ENCODE results near the gene BSG.

Gene BSG

DNA sequence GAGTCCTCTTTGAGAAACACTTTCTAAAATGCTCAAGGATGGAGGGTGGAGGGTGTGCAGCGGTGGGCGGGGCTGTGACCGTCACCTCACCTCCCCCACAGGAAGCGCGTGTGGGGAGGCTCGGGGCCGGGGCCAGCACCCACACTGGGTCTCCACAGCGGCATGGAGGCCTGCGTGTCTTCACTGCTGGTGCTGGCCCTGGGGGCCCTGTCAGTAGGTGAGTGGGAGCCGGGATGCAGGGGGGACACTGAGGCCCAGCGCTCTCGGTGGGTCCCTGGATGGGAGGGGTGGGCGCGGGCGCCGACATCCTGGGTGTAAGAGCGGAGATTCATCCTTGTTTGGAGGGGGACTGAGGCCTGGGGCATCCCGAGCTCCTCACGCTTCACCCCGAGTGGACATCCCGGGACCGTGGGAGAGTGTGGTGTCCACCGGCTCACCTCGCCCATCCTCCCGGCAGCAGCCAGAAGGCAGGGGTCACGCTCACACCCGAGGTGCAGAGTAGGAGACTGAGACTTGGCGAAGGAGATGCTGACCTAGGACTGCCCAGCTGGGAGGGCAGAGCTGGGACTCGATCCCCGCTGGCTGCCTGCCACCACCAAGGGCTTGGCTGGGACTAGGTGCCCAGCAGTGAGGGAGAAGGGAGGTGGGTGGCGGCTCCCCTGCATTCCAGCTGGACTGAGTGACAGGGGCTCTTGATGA is 28.3 kb upstream of the BSG start, which contains the start of gene GZMM:
Gene GZMM (plus strand): TSS at position 144 of the 699 bp plus-strand sequence. CDS start 19 bp downstream, at position 163.
- DNase-seq = no peak
- Histone ChIP-seq H3K36me3 (replicated peaks) (peaks cover 29% of the 10 kb centered on the region), H3K27ac (no peak within 1 kb of the TSS), H3K27me3 (replicated peaks) (no peaks in the 10 kb centered on the region), H3K4me3 (ENCODE audit: low read depth, low read length) (no peak within 1 kb of the TSS)
- in situ Hi-C loops (cut with HindIII; ENCODE audit: low pct_ligation_motif_present, low sequenced_read_pairs) = no loop called here
- TF ChIP-seq, protein P1, sequence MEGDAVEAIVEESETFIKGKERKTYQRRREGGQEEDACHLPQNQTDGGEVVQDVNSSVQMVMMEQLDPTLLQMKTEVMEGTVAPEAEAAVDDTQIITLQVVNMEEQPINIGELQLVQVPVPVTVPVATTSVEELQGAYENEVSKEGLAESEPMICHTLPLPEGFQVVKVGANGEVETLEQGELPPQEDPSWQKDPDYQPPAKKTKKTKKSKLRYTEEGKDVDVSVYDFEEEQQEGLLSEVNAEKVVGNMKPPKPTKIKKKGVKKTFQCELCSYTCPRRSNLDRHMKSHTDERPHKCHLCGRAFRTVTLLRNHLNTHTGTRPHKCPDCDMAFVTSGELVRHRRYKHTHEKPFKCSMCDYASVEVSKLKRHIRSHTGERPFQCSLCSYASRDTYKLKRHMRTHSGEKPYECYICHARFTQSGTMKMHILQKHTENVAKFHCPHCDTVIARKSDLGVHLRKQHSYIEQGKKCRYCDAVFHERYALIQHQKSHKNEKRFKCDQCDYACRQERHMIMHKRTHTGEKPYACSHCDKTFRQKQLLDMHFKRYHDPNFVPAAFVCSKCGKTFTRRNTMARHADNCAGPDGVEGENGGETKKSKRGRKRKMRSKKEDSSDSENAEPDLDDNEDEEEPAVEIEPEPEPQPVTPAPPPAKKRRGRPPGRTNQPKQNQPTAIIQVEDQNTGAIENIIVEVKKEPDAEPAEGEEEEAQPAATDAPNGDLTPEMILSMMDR (IDR thresholded peaks at IDR 0.05; ENCODE audit: low read depth, low read length, missing control alignments) = no peak

DNA sequence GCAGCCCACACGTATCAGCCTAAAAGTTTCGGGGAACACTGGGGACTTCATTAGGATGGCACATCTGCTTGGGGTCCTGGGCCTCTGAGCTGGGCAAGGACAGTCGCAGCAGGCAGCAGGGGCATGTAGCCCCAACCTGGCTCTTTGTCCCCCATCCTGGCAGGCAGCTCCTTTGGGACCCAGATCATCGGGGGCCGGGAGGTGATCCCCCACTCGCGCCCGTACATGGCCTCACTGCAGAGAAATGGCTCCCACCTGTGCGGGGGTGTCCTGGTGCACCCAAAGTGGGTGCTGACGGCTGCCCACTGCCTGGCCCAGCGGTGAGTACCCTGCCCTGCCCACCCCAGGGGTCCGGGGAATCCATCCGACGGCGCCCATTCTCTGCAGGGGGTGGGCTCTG is 25.3 kb upstream of the BSG start:
- H3K27ac ChIP-seq = no peak overlapping the region
- H3K27me3 ChIP-seq (replicated peaks) = no peaks in the 10 kb centered on the region
- no peak for DNase-seq
- H3K4me3 ChIP-seq (ENCODE audit: low read depth, low read length) = no peak overlapping the region
- in situ Hi-C loops (cut with HindIII; ENCODE audit: low pct_ligation_motif_present, low sequenced_read_pairs) = no loop called here
- H3K36me3 ChIP-seq (replicated peaks) = peaks cover 12% of the 10 kb centered on the region
- TF ChIP-seq, protein P1 (IDR thresholded peaks at IDR 0.05; ENCODE audit: low read depth, low read length, missing control alignments) = no peak

DNA sequence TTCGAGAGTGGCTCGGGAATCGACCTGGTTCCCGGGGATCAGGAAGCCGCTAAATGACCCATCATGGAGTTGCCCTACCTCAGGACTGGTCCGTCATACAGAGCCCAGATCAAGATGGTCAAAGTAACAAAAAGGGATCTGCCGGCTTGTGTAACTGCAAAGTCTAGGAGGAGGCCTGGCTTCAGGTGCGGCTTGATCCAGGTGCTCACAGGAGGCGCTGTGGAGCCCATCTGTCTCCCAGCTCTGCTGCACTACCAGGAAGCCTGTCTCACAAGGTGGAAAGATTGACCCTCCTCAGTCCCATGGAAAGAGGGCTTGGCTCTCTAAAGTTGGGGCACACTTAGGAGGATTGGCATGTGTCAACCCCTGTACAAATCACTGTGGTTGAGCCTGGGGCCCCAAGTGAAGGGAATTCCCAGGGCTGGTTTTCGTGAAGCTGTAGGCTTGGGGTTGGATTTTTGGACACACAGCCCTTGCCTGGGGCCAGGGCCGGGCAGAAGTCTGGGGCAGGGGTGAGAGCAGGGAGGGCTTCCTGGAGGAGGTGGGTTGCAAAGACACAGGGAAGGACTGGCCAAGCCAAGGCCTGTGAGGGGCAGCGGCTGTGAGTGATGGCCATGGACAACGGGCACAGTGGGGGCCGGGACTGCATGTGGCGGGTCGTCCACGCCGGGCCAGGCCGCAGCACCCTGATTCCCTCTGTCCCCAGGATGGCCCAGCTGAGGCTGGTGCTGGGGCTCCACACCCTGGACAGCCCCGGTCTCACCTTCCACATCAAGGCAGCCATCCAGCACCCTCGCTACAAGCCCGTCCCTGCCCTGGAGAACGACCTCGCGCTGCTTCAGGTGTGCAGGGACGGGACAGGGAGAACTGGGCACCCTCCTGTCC is 24.3 kb upstream of the BSG start:
- no peak overlapping the region for H3K27ac ChIP-seq
- in situ Hi-C loops (cut with HindIII; ENCODE audit: low pct_ligation_motif_present, low sequenced_read_pairs) = no loop called here
- TF ChIP-seq, protein P1 (IDR thresholded peaks at IDR 0.05; ENCODE audit: low read depth, low read length, missing control alignments) = peak; percentile 1
- H3K36me3 ChIP-seq (replicated peaks) = peaks cover 4% of the 10 kb centered on the region
- DNase-seq = no peak
- H3K27me3 ChIP-seq (replicated peaks) = no peaks in the 10 kb centered on the region
- H3K4me3 ChIP-seq (ENCODE audit: low read depth, low read length) = no peak overlapping the region

DNA sequence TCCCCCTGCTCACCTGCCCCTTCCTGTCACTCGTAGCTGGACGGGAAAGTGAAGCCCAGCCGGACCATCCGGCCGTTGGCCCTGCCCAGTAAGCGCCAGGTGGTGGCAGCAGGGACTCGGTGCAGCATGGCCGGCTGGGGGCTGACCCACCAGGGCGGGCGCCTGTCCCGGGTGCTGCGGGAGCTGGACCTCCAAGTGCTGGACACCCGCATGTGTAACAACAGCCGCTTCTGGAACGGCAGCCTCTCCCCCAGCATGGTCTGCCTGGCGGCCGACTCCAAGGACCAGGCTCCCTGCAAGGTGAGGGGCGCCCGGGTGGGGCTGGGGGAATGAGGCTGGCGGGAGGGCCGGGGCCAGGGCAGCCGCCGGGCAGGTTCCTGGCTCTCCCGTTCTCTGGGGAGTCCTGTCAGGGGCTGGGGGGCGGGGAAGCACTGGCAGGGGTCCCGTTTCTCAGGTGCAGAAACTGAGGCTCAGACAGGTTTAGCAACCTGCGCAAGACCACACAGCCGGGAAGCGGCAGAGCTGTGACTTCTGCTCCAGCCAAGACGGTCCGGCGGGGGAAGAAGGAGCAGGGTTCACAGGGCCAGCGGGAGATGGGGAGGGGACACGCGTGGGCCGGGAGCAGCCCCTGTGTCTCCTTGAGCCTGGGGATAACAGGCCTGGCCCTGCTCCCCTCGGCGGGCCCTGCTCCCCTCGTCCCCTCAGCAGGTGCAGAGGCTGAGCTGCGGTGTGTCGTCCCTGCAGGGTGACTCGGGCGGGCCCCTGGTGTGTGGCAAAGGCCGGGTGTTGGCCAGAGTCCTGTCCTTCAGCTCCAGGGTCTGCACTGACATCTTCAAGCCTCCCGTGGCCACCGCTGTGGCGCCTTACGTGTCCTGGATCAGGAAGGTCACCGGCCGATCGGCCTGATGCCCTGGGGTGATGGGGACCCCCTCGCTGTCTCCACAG is 23.2 kb upstream of the BSG start:
- Histone ChIP-seq H3K36me3 (replicated peaks) (no peaks in the 10 kb centered on the region), H3K27ac (no peak overlapping the region), H3K4me3 (ENCODE audit: low read depth, low read length) (no peak overlapping the region), H3K27me3 (replicated peaks) (no peaks in the 10 kb centered on the region)
- in situ Hi-C loops (cut with HindIII; ENCODE audit: low pct_ligation_motif_present, low sequenced_read_pairs) = no loop called here
- TF ChIP-seq, protein P1 (IDR thresholded peaks at IDR 0.05; ENCODE audit: low read depth, low read length, missing control alignments) = no peak
- DNase-seq = no peak

DNA sequence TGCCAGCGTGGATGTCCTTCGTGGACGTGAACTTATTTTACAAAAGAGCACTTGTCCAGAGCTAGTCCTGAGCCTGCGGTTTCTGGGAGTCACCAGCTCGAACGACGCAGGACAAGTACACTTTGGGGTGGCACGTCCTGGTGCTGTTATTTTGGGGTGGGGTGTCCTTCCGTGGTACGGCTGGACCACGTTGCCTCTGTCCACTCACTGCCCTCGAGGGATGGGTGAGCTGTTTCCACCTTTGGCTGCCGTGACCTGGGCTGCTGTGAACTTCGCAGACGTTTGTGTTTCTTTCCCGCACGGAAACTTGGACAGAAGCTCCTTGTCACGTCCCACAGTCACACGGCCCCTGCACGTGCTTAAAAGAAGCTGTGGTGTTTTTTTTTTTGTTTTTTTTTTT is 17.6 kb upstream of the BSG start:
- in situ Hi-C loops (cut with HindIII; ENCODE audit: low pct_ligation_motif_present, low sequenced_read_pairs) = no loop called here
- no peak overlapping the region for H3K27ac ChIP-seq
- TF ChIP-seq, protein P1 (IDR thresholded peaks at IDR 0.05; ENCODE audit: low read depth, low read length, missing control alignments) = no peak
- no peaks in the 10 kb centered on the region for H3K27me3 ChIP-seq (replicated peaks)
- DNase-seq = no peak
- no peak overlapping the region for H3K4me3 ChIP-seq (ENCODE audit: low read depth, low read length)
- no peaks in the 10 kb centered on the region for H3K36me3 ChIP-seq (replicated peaks)
